HL-60/S4 treated with phorbol 12-myristate 13-acetate at 8.2 ng/mL for 4 days and 3 days (cell line): ENCODE data around the gene NMT1.

Source experiments
- in situ Hi-C: fragments of 300-500 bp; cut with MboI; formaldehyde crosslinking; loops from 2 replicates; pipeline ENCODE4 v1.15.0; 2022; ENCODE audit warnings: low sequenced_read_pairs

NMT1 gene

GRCh38 chr17:45132572-45133463, 71.7 kb downstream of the NMT1 start:
- in situ Hi-C loops: no loop called here

- in situ Hi-C loops: loop anchor here (5.0 kb wide), 1 partner anchor 62 kb away; no protein-coding TSS in a partner anchor
Measured at GRCh38 chr17:45135192-45135977, 74.3 kb downstream of the NMT1 start, which contains the start of gene ACBD4. ACBD4 (plus strand) TSS chr17:45135687; CDS start chr17:45136145, 458 bp downstream.

GRCh38 chr17:45135978-45136791, 75.1 kb downstream of the NMT1 start:
- in situ Hi-C loops: loop anchor here (5.0 kb wide), 1 partner anchor 61 kb away; no protein-coding TSS in a partner anchor

- in situ Hi-C loops: loop anchor here (5.0 kb wide), 1 partner anchor 60 kb away; no protein-coding TSS in a partner anchor
Measured at GRCh38 chr17:45136846-45137560, 75.9 kb downstream of the NMT1 start.

GRCh38 chr17:45137561-45138305, 76.6 kb downstream of the NMT1 start:
- in situ Hi-C loops: loop anchor here (5.0 kb wide), 1 partner anchor 60 kb away; no protein-coding TSS in a partner anchor

- in situ Hi-C loops: loop anchor here (5.0 kb wide), 1 partner anchor 58 kb away; no protein-coding TSS in a partner anchor
Measured at GRCh38 chr17:45138911-45139532, 77.9 kb downstream of the NMT1 start.

DNA sequence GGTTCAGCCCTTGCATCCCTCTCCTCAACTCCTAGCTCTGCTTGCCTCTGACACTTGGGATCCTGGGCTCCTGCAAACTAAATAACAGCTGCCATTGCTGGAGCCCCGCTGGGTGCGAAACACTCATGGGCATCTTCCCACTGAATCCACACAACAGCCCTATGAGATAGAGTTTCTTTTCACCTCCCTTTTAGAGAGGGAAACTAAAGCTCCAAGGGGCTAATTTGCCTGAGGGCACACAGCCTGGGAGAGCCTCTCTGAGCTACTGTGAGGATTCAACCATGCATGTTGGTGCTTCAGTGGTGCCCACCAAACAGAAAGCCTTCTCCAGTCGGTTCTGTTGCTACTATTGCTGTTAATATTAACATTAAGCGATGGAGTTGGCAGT, 78.4 kb downstream of the NMT1 start:
- in situ Hi-C loops: loop anchor here (5.0 kb wide), 1 partner anchor 58 kb away; no protein-coding TSS in a partner anchor

DNA sequence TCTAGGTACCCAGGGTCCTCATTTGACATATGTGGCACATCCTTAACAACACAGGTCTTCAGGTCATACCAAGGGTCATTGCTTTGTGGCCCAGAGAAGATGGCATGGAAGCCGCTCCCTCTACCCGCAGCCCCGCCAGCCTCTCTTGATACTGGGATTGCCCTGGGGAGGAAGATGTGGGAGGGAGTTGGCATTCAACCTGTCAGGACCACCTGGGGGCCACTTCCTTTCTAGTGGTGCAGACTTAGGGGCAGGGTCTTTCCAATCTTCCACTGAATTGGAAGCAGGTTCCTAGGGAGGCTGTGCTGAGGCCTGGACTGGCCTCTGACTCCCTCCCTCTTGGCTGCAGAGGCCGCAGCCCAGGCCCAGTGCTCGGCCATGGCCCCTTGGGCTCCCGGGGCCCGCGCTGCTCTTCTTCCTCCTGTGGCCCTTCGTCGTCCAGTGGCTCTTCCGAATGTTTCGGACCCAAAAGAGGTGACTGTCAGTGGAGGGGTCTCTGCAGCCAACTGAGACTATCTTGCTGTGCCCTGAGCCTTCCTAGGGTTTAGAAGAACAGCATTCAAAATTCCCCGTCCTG, 82.1 kb downstream of the NMT1 start:
- in situ Hi-C loops: no loop called here

DNA sequence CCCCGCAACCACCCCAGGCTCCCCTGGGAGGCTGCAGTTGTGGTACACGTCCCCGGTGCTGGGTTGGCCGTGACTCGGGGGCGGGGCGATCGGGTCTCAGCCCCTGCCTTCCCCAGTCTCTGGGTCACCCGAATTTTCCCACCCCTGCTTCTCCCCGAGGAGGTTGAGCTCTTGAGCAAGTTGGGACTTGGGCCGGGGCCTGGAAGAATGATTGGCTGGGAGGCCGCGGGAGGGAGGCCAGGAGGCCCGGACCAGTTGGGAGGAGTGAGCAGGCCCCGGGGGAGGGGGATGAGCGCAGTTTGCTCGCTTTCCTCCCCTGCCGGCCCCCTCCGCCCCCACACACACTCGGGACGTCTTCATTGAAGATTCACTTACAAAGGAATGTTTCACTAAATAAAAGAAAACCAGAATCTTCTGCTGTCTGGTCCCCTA, 82.7 kb downstream of the NMT1 start:
- in situ Hi-C loops: no loop called here

DNA sequence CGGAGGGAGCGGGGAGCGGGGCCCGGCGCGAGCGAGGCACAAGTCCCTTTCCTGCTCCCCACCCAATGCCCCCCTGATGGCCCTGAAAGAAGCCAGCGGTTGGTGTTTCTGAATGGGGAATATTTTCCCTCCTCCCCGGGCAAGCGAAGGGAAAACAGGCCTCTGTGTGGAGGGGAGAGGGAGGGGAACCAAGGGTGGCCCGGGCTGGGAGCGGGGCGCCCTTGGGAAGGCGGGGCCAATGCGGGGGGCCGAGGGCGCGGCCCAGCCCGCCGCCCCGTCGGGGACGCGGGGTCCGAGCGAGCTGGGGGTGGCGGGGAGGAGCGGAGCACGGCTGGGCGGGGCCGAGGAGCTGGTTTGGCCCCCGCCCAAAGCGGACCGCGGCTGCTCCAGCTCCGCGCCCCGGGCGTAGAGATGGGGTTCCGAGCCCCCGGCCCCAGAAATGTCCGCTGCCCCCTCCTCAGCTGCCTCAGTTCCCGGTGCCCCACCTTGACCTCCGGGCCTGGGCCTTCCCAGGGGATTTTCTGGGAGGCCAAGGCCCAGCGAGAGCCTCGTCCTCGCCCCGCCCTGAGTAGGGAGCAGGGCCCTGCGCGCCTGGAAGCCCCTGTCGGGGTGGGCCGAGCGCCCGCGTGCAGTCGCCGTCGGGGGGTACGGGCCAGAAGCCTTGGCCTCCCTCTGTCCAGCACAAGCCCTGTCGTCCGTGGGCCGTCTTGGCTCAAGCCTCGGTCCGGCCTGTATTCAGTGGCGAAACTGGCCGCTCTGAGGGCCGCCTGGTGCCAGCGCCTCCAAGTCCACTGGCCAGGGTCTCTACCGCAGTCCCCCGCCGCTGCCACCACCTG, 83.3 kb downstream of the NMT1 start:
- in situ Hi-C loops: no loop called here

DNA sequence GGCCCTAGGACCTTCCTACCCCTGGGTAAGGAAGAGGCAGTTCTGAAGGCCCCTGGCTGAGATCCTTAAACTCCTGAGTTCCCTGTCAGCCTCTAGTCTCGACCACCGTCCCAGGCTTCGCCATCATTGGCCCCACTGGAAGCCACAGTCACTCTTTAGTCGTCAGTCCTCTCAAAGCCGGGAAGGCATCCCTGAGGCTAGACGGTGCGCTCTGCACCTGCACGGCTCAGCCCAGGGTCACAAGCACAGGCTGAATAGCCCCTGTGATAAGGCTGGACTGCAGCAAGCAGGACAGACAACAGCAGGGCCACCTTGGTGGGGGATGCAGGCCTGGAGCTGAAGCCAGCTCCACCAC, 83.9 kb downstream of the NMT1 start:
- in situ Hi-C loops: no loop called here

GRCh38 chr17:45146166-45146565, 85.0 kb downstream of the NMT1 start:
- in situ Hi-C loops: no loop called here

DNA sequence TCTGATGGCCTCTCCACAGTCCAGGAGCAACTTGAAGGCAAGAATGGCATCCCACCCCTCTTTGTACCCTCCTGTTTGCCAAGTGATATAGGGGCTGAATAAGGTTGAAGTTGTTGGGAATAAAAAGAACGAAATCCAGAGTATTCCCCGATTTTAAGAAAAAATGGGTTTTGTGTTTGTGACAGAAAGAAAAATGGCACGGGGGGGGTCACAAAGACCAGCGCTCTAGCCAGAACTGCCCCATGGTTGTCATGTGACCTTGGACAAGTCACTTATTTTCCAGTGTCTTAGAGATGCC, 85.4 kb downstream of the NMT1 start:
- in situ Hi-C loops: no loop called here

GRCh38 chr17:45146890-45147580, 85.9 kb downstream of the NMT1 start:
- in situ Hi-C loops: no loop called here

- in situ Hi-C loops: no loop called here
Measured at GRCh38 chr17:45147581-45148182, 86.6 kb downstream of the NMT1 start.

- in situ Hi-C loops: no loop called here
Measured at GRCh38 chr17:45148183-45149036, 87.3 kb downstream of the NMT1 start, which contains the start of gene HEXIM1. HEXIM1 (plus strand) TSS chr17:45148475; CDS start chr17:45149191, 716 bp downstream.
